DMS53 (cell line): ENCODE data around the gene CHAF1B.

Source experiments
- DNase-seq: peaks from one replicate; lab custom pipeline; 2025; lab: John Stamatoyannopoulos, UW

Gene CHAF1B

GRCh38 chr21:36463991-36464390 lies 78.8 kb downstream of the CHAF1B start:
- DNase-seq, result no peak

- no peak for DNase-seq
Observed at GRCh38 chr21:36464590-36464989, 79.4 kb downstream of the CHAF1B start.

- DNase-seq, result no peak
Observed at GRCh38 chr21:36465478-36465877, 80.3 kb downstream of the CHAF1B start.

DNA sequence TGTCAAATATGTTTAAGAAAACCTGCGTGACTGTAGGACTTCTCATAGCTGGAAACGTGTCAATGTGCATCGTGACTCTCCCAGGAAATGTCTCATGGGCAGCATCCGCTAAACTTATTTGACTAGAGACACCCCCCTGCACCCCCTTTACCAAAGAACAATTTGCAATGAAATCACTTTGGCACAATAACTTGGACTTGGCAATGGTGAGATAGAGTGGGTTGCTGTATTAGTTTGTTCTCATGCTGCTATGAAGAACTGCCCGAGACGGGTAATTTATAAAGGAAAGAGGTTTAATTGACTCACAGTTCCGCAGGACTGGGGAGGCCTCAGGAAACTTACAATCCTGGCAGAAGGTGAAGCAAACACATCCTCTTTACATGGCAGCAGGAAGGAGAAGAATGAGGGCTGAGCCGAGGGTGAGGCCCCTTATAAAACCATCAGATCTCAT lies 80.9 kb downstream of the CHAF1B start:
- DNase-seq, result no peak
